Measurements from ENCODE around the gene SPTBN5. TPM values are rescaled to one million over a fixed set of nuclear protein-coding genes. Genes with fewer than 3 reads are reported as not detected.

Gene SPTBN5
- total RNA-seq, 2 donors from 2014 or later: 0.71 to 1.3 TPM

DNA sequence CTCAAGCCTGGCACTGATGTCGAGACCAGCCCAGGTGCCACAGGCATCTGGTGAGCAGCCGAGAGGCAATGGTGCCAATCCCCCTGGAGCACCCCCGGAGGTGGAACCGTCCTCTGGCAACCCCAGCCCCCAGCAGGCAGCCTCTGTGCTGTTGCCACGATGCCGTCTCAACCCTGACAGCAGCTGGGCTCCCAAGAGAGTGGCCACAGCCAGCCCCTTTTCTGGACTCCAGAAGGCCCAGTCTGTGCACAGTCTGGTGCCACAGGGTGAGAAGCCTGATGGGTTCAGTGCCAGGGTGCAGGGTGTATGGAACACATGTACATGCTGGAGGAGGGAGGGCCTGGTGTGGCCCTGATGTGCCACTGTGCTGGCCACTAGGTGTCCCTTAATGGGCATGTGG lies 70.9 kb downstream of the SPTBN5 start:
- intact Hi-C loops (cut with DNase I): no loop called here
- DNase-seq (ENCODE audit: low spot score): no peak

- DNase-seq (ENCODE audit: low spot score): no peak
- intact Hi-C loops (cut with DNase I): no loop called here
Measured at GRCh38 chr15:41822471-41822870, 71.4 kb downstream of the SPTBN5 start.

DNA sequence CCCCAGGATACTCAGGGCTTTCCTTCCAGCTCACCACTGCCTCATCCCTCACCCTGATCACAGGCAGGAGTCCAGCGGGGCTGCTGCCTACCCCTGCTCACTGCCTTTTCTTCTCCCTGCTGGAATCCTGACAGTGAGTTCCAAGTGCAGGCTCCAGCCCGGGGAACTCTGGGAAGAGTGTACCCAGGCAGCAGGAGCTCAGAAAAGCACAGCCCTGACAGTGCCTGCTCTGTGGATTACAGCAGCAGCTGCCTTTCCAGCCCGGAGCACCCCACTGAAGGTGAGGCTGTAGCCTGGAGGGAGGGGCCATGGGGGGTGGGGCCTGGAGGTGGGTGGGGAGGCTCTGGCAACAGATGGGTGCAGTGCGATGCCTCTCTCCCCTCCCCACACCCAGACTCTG lies 72.0 kb downstream of the SPTBN5 start:
- no peak for DNase-seq (ENCODE audit: low spot score)
- intact Hi-C loops (cut with DNase I): no loop called here

- intact Hi-C loops (cut with DNase I): no loop called here
- no peak for DNase-seq (ENCODE audit: low spot score)
Measured at GRCh38 chr15:41820791-41821423, 72.9 kb downstream of the SPTBN5 start.

DNA sequence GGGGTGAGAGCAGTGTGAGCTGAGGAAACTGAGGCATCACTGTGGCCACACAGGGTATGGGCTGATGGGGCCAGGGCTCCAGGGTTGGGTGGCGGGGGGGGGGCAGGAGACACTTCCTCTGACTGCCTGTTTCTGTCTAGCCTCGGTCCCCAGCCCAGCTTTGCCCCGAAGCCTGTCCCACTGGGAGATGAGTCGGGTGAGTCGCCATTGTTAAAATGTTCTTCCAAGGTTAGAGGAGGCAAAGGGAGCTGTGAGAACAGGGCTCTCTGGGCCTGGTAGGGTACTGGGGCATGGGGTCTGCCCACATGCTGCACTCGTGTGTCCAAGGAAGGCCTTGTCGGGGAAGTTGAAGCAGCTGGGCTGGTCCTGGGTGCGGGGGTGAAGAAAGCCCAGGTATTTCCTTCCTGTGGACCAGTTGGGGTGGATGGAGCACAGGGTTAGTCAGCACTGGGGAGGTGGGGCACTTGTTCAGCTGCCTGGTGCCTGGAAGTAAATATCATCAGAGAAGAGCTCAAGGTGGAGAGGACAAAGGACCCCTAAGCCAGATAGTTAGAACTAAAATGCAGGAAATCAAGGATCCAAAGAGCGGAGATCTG lies 74.3 kb downstream of the SPTBN5 start:
- intact Hi-C loops (cut with DNase I): loop anchor here in 1 of 2 donors (1.0 kb wide), 1 partner anchor 19 kb away; the partner anchor contains the start of gene PLA2G4B
- DNase-seq (ENCODE audit: low spot score): no peak

- intact Hi-C loops (cut with DNase I): no loop called here
Measured at GRCh38 chr15:41817781-41818180, 76.1 kb downstream of the SPTBN5 start.

GRCh38 chr15:41817327-41817726 lies 76.5 kb downstream of the SPTBN5 start:
- no peak for DNase-seq (ENCODE audit: low spot score)
- intact Hi-C loops (cut with DNase I): no loop called here

More at GRCh38 chr15:41817781-41818180, 76.1 kb downstream of the SPTBN5 start:
- no peak for DNase-seq (ENCODE audit: low spot score)

- DNase-seq (ENCODE audit: low spot score): no peak
- intact Hi-C loops (cut with DNase I): no loop called here
Measured at GRCh38 chr15:41816788-41817187, 77.1 kb downstream of the SPTBN5 start.

DNA sequence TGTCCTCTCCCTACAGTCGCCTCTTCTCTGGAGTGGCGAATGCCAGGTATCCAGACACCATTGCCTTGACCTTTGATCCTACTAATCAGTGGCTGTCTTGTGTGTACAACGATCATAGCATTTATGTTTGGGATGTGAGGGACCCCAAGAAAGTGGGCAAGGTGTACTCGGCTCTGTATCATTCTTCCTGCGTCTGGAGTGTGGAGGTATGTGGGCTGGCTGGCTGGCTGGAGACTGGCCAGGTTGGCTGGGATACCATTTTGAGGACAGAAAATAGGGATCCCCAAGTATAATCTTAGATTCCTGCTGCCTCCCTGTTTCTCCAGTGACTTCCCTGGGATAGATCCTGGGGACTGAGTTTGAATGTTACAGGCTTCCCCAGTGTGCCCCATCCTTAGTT lies 79.3 kb downstream of the SPTBN5 start:
- intact Hi-C loops (cut with DNase I): loop anchor here in 1 of 2 donors (5.0 kb wide), 1 partner anchor 42 kb away; the partner anchor contains the start of gene MAPKBP1
- DNase-seq (ENCODE audit: low spot score): no peak

- intact Hi-C loops (cut with DNase I): loop anchor here in 1 of 2 donors (5.0 kb wide), 1 partner anchor 41 kb away; the partner anchor contains the start of gene MAPKBP1
Measured at GRCh38 chr15:41813426-41813825, 80.4 kb downstream of the SPTBN5 start.

GRCh38 chr15:41812820-41813375 lies 81.0 kb downstream of the SPTBN5 start:
- no peak for DNase-seq (ENCODE audit: low spot score)
- intact Hi-C loops (cut with DNase I): loop anchor here in 1 of 2 donors (5.0 kb wide), 1 partner anchor 41 kb away; the partner anchor contains the start of gene MAPKBP1

More at GRCh38 chr15:41813426-41813825, 80.4 kb downstream of the SPTBN5 start:
- no peak for DNase-seq (ENCODE audit: low spot score)

DNA sequence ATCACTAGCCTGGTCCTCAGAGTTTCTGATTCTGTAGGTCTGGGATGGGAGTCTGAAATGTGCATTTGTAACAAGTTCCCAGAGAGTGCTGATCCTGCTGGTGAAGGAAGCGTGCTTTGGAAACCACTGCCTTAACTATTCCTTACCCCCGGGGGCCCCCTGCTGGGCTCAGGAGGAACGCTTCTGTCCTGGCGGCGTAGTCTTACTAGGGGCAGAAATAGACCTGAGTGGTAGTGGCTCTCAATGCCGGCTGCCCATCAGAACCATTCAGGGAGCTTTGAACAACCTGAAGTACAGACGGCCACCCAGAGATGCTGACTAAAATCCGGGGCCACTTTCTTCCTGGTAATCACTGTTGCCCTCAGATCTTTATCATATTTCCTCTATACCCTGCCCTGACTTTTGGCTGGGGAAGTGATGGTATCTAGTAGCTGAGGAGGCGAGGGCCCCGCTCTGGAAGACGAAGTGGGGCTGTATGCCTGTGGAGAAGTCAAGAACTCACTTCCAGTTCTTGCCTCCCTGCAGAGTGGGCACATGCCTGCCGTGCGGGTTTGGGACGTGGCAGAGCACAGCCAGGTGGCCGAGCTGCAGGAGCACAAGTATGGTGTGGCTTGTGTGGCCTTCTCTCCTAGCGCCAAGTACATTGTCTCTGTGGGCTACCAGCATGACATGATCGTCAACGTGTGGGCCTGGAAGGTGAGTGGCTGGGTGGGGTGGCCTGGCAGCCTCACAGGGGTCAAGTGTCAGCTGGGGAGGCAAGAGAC lies 82.2 kb downstream of the SPTBN5 start:
- intact Hi-C loops (cut with DNase I): loop anchor here (1.0 to 5.0 kb wide), 2 partner anchors 37 to 39 kb away; partner anchors contain the start of gene MAPKBP1 (in 2 of the 2)
- peak; percentile 95 for DNase-seq (ENCODE audit: low spot score)

DNA sequence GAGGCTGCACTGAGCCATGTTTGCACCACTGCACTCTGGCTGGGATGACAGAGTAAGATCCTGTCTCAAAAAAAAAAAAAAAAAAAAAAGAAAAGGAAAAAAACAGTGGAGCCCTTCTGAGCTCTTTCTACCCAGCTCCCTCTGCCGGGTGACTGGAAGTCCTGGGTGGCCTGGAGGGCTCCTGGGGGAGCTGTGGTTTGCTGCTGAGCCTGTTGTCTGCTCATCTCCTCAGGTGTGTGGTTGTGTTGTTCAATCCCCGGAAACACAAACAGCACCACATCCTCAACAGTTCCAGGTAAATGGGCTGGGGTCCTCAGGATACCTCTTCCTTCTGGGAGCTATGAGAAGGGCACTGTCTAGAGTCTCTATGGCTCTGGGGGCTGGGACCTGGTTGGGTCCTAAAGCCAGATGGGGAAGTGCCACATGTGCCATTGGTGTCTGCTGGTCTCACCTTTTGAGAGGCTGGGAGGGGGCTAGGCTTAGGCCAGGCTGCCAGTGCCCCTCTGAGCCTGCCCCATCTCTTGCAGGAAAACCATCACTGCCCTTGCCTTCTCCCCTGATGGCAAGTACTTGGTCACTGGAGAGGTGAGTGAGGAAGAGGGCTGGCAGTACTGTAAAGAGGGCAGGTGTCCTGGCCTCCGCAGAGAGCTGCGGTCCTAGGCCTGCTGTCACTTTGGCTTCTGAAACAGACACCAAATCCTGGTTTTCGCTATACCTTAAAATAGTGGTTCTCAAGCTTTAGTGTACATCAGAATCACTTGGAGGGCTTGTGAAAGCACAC lies 83.0 kb downstream of the SPTBN5 start:
- DNase-seq (ENCODE audit: low spot score): peak; percentile 72
- intact Hi-C loops (cut with DNase I): loop anchor here (1.0 to 5.0 kb wide), 2 partner anchors 37 to 39 kb away; partner anchors contain the start of gene MAPKBP1 (in 2 of the 2)

GRCh38 chr15:41809526-41810220 lies 84.2 kb downstream of the SPTBN5 start:
- no peak for DNase-seq (ENCODE audit: low spot score)
- intact Hi-C loops (cut with DNase I): loop anchor here in 1 of 2 donors (5.0 kb wide), 1 partner anchor 37 kb away; the partner anchor contains the start of gene MAPKBP1

DNA sequence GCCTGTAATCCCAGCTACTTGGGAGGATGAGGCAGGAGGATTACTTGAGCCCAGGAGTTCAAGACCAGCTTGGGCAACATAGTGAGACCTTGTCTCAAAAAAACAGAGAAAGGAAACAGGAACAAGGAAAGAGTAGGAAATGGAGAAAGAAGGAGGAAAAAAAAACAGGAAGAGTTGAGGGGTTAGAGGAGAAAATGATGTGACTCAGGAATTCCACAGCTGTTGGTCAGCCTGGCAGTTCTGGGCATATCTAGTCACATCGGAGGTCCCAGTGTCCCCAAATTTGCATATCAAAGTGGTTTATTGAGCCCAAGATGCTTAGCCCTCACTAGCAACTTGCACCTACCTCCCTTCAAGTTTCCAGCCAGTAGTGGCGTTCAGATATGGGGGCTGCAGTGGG lies 84.7 kb downstream of the SPTBN5 start:
- no peak for DNase-seq (ENCODE audit: low spot score)
- intact Hi-C loops (cut with DNase I): no loop called here

GRCh38 chr15:41806291-41807181 lies 87.3 kb downstream of the SPTBN5 start:
- peak; percentile 64 for DNase-seq (ENCODE audit: low spot score)
- intact Hi-C loops (cut with DNase I): no loop called here

DNA sequence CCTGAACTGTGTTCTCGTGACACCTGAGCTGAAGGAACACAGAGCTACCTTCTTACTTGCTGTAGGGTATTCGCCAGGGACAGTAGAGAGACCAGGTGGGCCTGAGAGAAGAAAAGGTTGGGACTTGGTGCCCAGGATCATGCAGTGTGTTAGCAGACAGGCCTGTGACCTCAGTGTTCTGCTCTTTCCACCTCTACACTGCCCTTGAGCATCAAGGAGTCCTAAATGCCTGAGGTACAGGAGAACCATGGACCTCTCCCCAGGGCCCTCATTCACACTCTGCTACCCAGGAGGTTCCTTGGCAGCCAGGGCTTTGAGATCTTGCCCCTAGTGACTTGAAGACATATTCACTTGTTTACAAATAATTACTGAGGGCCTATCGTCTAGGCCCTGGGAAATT lies 88.1 kb downstream of the SPTBN5 start:
- DNase-seq (ENCODE audit: low spot score): no peak

More for the DNA sequence above, 88.1 kb downstream of the SPTBN5 start:
- intact Hi-C loops (cut with DNase I): no loop called here

All from posterior vena cava (tissue), 2 donors.